Measurements from ENCODE around the gene HIC1. TPM values are rescaled to one million over a fixed set of nuclear protein-coding genes. Genes with fewer than 3 reads are reported as not detected.

Gene HIC1
- total RNA-seq, 4 donors from 2014 or later = 3.6 to 26.8 (median 10.0) TPM

- TF ChIP-seq CTCF (IDR thresholded peaks at IDR 0.05; ENCODE audit: low read depth) = no peak
These were observed 19.1 kb upstream of the HIC1 start for GRCh38 chr17:2035541-2036488.

GRCh38 chr17:2037155-2037554 lies 17.7 kb upstream of the HIC1 start:
- TF ChIP-seq CTCF (IDR thresholded peaks at IDR 0.05; ENCODE audit: low read depth) = no peak

- TF ChIP-seq CTCF (IDR thresholded peaks at IDR 0.05; ENCODE audit: low read depth) = no peak
These were observed 14.6 kb upstream of the HIC1 start for GRCh38 chr17:2040219-2040827.

- no peak for TF ChIP-seq CTCF (IDR thresholded peaks at IDR 0.05; ENCODE audit: low read depth)
These were observed 13.9 kb upstream of the HIC1 start for GRCh38 chr17:2040942-2041560.

GRCh38 chr17:2041561-2042389 lies 13.1 kb upstream of the HIC1 start, which contains the start of gene OVCA2:
Gene OVCA2, plus strand, starts transcription at chr17:2042022. Its CDS starts 26 bp downstream, at chr17:2042048.
- TF ChIP-seq CTCF (IDR thresholded peaks at IDR 0.05; ENCODE audit: low read depth) = no peak

- TF ChIP-seq CTCF (IDR thresholded peaks at IDR 0.05; ENCODE audit: low read depth) = no peak
These were observed 12.5 kb upstream of the HIC1 start for GRCh38 chr17:2042390-2042847.

Measured in subcutaneous adipose tissue (tissue), 4 donors.